WTC11 (cell line): Measurements from ENCODE around the gene SLC25A10.

Experiments
- IRF2 ChIP-seq: sonication (generic); formaldehyde crosslinking; IDR thresholded peaks from 2 replicates; pipeline ENCODE4 v1.8.0; 2022; ENCODE audit warnings: low read depth, missing genetic modification reagents, borderline replicate concordance
- NFYB ChIP-seq: sonication (generic); formaldehyde crosslinking; conservative IDR thresholded peaks from 2 replicates; pipeline ENCODE4 v1.8.0; 2022; ENCODE audit warnings: low read depth, missing genetic modification reagents
- ZNF121 ChIP-seq: sonication (generic); formaldehyde crosslinking; IDR thresholded peaks from 2 replicates; pipeline ENCODE4 v1.8.0; 2023; ENCODE audit warnings: missing genetic modification reagents
- ZNF138 ChIP-seq: sonication (generic); formaldehyde crosslinking; conservative IDR thresholded peaks from 2 replicates; pipeline ENCODE4 v1.8.1; 2022; ENCODE audit warnings: mild to moderate bottlenecking, moderate library complexity, missing genetic modification reagents
- TF ChIP-seq, protein P1 (sequence below): fragments of 200-600 bp; IDR thresholded peaks from 2 replicates; pipeline ENCODE4 v1.8.0; 2022; ENCODE audit warnings: antibody characterized with exemption
- TF ChIP-seq, protein P2 (sequence below): fragments of 250-450 bp; sonication (Bioruptor Pico); IDR thresholded peaks from 2 replicates; pipeline ENCODE4 v1.9.0; 2021; ENCODE audit warnings: mild to moderate bottlenecking, borderline replicate concordance
- TF ChIP-seq, protein P3 (sequence below): sonication (generic); formaldehyde crosslinking; IDR thresholded peaks from 2 replicates; pipeline ENCODE4 v1.8.1; 2022; ENCODE audit warnings: low read depth, mild to moderate bottlenecking, moderate library complexity, missing genetic modification reagents, borderline replicate concordance
- TF ChIP-seq, protein P4 (sequence below): sonication (generic); formaldehyde crosslinking; IDR thresholded peaks from 2 replicates; pipeline ENCODE4 v1.8.0; 2022; ENCODE audit warnings: mild to moderate bottlenecking, missing genetic modification reagents
- TF ChIP-seq, protein P5 (sequence below): sonication (generic); formaldehyde crosslinking; IDR thresholded peaks from 2 replicates; pipeline ENCODE4 v1.8.1; 2023; ENCODE audit warnings: mild to moderate bottlenecking, missing genetic modification reagents

DNA sequence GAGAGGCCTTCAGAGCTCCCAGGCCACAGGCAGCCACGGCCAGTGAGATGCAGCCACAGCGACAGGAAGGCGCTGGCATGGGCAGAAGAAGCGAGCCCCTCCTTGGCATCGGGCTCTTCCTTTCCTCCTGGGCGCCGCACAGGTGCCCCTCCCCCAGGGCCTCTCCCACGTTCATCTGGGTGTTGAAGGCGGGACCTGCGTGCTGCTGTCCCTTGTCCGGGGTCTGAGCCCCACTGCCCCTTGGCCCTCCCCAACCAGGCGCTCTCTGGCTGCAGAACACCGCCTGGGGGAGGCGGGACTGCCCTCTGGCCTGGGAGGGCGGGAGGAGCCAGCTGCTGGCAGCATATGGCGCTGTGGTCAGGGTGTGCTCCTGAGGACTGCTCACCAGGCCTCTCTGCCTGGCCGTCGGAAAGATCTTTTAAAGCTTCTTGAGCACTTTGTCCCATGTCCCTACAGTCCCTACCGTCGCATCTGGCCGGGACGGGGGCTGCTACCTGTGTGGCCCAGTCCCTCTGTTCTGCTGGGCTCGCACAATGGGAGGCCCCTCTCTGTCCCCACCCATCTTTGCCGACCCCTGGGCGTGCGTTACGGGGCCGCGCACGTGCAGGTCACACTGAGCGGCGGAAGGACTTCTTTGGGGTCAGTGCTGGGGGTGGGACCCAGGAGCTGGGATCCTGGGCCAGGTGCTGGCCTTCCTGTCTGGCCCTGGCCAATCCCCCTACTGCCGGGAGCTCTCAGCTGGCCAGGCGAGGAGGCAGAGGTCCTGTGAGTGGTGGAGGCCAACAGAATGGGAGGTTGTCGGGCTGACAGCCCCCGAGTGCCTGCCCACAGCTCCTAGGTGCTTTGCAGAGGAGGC is 1.7 kb downstream of the SLC25A10 start:
- TF ChIP-seq, protein P1, sequence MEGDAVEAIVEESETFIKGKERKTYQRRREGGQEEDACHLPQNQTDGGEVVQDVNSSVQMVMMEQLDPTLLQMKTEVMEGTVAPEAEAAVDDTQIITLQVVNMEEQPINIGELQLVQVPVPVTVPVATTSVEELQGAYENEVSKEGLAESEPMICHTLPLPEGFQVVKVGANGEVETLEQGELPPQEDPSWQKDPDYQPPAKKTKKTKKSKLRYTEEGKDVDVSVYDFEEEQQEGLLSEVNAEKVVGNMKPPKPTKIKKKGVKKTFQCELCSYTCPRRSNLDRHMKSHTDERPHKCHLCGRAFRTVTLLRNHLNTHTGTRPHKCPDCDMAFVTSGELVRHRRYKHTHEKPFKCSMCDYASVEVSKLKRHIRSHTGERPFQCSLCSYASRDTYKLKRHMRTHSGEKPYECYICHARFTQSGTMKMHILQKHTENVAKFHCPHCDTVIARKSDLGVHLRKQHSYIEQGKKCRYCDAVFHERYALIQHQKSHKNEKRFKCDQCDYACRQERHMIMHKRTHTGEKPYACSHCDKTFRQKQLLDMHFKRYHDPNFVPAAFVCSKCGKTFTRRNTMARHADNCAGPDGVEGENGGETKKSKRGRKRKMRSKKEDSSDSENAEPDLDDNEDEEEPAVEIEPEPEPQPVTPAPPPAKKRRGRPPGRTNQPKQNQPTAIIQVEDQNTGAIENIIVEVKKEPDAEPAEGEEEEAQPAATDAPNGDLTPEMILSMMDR: no peak
- TF ChIP-seq ZNF121: no peak
- no peak for TF ChIP-seq NFYB (CRISPR knock-in tag)
- TF ChIP-seq, protein P2, sequence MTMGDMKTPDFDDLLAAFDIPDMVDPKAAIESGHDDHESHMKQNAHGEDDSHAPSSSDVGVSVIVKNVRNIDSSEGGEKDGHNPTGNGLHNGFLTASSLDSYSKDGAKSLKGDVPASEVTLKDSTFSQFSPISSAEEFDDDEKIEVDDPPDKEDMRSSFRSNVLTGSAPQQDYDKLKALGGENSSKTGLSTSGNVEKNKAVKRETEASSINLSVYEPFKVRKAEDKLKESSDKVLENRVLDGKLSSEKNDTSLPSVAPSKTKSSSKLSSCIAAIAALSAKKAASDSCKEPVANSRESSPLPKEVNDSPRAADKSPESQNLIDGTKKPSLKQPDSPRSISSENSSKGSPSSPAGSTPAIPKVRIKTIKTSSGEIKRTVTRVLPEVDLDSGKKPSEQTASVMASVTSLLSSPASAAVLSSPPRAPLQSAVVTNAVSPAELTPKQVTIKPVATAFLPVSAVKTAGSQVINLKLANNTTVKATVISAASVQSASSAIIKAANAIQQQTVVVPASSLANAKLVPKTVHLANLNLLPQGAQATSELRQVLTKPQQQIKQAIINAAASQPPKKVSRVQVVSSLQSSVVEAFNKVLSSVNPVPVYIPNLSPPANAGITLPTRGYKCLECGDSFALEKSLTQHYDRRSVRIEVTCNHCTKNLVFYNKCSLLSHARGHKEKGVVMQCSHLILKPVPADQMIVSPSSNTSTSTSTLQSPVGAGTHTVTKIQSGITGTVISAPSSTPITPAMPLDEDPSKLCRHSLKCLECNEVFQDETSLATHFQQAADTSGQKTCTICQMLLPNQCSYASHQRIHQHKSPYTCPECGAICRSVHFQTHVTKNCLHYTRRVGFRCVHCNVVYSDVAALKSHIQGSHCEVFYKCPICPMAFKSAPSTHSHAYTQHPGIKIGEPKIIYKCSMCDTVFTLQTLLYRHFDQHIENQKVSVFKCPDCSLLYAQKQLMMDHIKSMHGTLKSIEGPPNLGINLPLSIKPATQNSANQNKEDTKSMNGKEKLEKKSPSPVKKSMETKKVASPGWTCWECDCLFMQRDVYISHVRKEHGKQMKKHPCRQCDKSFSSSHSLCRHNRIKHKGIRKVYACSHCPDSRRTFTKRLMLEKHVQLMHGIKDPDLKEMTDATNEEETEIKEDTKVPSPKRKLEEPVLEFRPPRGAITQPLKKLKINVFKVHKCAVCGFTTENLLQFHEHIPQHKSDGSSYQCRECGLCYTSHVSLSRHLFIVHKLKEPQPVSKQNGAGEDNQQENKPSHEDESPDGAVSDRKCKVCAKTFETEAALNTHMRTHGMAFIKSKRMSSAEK (CRISPR knock-in tag): no peak
- TF ChIP-seq, protein P3, sequence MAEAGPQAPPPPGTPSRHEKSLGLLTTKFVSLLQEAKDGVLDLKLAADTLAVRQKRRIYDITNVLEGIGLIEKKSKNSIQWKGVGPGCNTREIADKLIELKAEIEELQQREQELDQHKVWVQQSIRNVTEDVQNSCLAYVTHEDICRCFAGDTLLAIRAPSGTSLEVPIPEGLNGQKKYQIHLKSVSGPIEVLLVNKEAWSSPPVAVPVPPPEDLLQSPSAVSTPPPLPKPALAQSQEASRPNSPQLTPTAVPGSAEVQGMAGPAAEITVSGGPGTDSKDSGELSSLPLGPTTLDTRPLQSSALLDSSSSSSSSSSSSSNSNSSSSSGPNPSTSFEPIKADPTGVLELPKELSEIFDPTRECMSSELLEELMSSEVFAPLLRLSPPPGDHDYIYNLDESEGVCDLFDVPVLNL (CRISPR knock-in tag): no peak
- no peak for TF ChIP-seq ZNF138 (CRISPR knock-in tag)
- TF ChIP-seq, protein P4, sequence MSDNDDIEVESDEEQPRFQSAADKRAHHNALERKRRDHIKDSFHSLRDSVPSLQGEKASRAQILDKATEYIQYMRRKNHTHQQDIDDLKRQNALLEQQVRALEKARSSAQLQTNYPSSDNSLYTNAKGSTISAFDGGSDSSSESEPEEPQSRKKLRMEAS (CRISPR knock-in tag): no peak
- TF ChIP-seq IRF2 (CRISPR knock-in tag): no peak
- TF ChIP-seq, protein P5, sequence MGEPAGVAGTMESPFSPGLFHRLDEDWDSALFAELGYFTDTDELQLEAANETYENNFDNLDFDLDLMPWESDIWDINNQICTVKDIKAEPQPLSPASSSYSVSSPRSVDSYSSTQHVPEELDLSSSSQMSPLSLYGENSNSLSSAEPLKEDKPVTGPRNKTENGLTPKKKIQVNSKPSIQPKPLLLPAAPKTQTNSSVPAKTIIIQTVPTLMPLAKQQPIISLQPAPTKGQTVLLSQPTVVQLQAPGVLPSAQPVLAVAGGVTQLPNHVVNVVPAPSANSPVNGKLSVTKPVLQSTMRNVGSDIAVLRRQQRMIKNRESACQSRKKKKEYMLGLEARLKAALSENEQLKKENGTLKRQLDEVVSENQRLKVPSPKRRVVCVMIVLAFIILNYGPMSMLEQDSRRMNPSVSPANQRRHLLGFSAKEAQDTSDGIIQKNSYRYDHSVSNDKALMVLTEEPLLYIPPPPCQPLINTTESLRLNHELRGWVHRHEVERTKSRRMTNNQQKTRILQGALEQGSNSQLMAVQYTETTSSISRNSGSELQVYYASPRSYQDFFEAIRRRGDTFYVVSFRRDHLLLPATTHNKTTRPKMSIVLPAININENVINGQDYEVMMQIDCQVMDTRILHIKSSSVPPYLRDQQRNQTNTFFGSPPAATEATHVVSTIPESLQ: no peak
